Peyer's patch (tissue), 4 donors: ENCODE measurements around the gene FAM174C. TPM values are rescaled to one million over a fixed set of nuclear protein-coding genes. Genes with fewer than 3 reads are reported as not detected.

Experiments used
- DNase-seq, 3 donors: peaks; one replicate each; pipeline ENCODE4 v3.0.0-alpha.2; 2017 to 2019
- H3K27ac ChIP-seq, 4 donors: fragments of 200-600 bp; sonication (generic); one replicate each; pipeline ENCODE4 v1.5.1; 2016 to 2019
- H3K27me3 ChIP-seq, 2 donors: fragments of 200-600 bp; sonication (generic); one replicate each; pipeline ENCODE4 v1.5.1; 2019
- H3K36me3 ChIP-seq, 3 donors: fragments of 200-600 bp; sonication (generic); one replicate each; pipeline ENCODE4 v1.5.1; 2016 to 2019
- H3K4me1 ChIP-seq, 4 donors: fragments of 200-600 bp; sonication (generic); one replicate each; pipeline ENCODE4 v1.5.1; 2016 to 2019
- H3K4me3 ChIP-seq, 4 donors: fragments of 200-600 bp; sonication (generic); 1 replicate in 3 of 4; 2 replicates in 1 of 4; pipeline ENCODE4 v1.5.1; 2016 to 2019; ENCODE audit warnings: mild to moderate bottlenecking in 1 of 4
- H3K9me3 ChIP-seq, 4 donors: fragments of 200-600 bp; sonication (generic); one replicate each; pipeline ENCODE4 v1.5.1; 2016 to 2019; ENCODE audit warnings: mild to moderate bottlenecking in 1 of 4
- POLR2A ChIP-seq, 2 donors: fragments of 450-650 bp; IDR thresholded peaks; one replicate each; pipeline ENCODE4 v1.5.1; 2017; ENCODE audit warnings: antibody characterized with exemption in 2 of 2, mild to moderate bottlenecking in 2 of 2, moderate library complexity in 2 of 2
- total RNA-seq, 4 donors: library from RNA; depleted of rRNA; stranded (reverse); fragments of >200 nt; gene quantifications; one replicate each; pipeline ENCODE4 v1.1.0, GENCODE V29; 2016
- TF ChIP-seq, protein P1 (sequence below), 6 experiments: fragments of 450-650 bp in 4 of 6; fragments of 200-600 bp in 2 of 6; sonication (generic) in 1 of 6; IDR thresholded peaks; one replicate each; pipeline ENCODE4 v1.5.1; 2017 to 2019; ENCODE audit warnings: antibody characterized with exemption in 6 of 6, mild to moderate bottlenecking in 3 of 6, moderate library complexity in 1 of 6

Gene FAM174C
- total RNA-seq, 4 donors from 2014 or later = 39.6 to 87.7 (median 80.0) TPM

DNA sequence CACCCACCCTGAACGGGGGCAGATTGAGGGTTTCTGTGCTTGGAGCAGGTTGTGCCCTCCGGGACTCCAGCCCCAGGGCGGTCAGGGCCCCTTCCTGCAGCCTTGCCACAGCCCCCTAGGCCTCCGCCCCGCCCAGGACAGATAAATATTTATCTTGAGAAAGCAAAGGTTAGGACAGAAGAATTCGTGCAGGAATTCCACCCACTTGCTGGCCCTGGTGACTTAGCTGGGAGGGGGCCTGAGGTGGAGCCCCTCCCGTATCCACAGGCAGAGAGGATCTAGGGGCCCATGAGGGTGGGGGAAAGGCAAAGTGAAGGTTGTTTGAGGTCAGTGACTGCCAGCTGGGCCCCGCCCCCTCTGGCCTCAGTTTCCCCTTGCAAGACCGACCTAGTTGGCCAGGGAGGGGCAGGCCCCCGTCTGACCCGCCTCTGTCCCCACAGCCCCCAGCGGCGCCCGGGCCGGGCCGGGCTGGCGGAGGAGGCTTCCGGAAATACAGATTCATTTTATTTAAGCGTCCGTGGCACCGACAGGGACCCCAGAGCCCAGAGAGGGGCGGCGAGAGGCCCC lies 21.7 kb upstream of the FAM174C start:
- Histone ChIP-seq H3K9me3 (no peaks in the 10 kb centered on the region), H3K4me1 (peaks cover 7 to 61% (median 37%) of the 10 kb centered on the region in 4 donors), H3K4me3 (peak overlapping the region; percentile 86 to 93 (median 88)), H3K36me3 (peaks cover 0 to 69% (median 0%) of the 10 kb centered on the region in 3 donors), H3K27me3 (no peaks in the 10 kb centered on the region), H3K27ac (peak overlapping the region; percentile 95 to 100 (median 100))
- peak in 1 of 3 donors; percentile 83 for DNase-seq
- TF ChIP-seq, protein P1, sequence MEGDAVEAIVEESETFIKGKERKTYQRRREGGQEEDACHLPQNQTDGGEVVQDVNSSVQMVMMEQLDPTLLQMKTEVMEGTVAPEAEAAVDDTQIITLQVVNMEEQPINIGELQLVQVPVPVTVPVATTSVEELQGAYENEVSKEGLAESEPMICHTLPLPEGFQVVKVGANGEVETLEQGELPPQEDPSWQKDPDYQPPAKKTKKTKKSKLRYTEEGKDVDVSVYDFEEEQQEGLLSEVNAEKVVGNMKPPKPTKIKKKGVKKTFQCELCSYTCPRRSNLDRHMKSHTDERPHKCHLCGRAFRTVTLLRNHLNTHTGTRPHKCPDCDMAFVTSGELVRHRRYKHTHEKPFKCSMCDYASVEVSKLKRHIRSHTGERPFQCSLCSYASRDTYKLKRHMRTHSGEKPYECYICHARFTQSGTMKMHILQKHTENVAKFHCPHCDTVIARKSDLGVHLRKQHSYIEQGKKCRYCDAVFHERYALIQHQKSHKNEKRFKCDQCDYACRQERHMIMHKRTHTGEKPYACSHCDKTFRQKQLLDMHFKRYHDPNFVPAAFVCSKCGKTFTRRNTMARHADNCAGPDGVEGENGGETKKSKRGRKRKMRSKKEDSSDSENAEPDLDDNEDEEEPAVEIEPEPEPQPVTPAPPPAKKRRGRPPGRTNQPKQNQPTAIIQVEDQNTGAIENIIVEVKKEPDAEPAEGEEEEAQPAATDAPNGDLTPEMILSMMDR (IDR thresholded peaks at IDR 0.05) = no peak
- no peak for TF ChIP-seq POLR2A (IDR thresholded peaks at IDR 0.05)

DNA sequence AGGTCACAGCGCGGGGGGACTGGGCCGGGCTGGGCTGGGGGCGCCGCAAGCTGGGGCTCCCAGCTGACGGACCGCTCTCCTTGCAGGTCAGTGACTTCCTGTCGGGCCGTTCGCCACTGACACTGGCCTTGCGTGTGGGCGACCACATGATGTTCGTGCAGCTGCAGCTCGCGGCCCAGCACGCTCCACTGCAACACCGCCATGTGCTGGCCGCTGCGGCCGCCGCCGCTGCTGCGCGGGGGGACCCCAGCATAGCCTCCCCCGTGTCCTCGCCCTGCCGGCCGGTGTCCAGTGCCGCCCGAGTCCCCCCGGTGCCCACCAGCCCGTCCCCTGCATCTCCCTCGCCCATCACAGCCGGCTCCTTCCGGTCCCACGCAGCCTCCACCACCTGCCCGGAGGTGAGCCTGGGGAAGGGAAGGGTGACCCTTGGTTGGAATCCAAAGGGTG lies 21.2 kb upstream of the FAM174C start:
- DNase-seq = peak in 2 of 3 donors; percentile 58 to 62
- Histone ChIP-seq H3K4me3 (peak overlapping the region in 3 of 4 donors; percentile 86 to 93 (median 89)), H3K27ac (peak overlapping the region; percentile 95 to 100 (median 100)), H3K9me3 (no peaks in the 10 kb centered on the region), H3K4me1 (peaks cover 7 to 66% (median 39%) of the 10 kb centered on the region in 4 donors), H3K27me3 (no peaks in the 10 kb centered on the region), H3K36me3 (peaks cover 0 to 69% (median 0%) of the 10 kb centered on the region in 3 donors)
- TF ChIP-seq POLR2A (IDR thresholded peaks at IDR 0.05) = no peak
- TF ChIP-seq, protein P1 (IDR thresholded peaks at IDR 0.05) = no peak

DNA sequence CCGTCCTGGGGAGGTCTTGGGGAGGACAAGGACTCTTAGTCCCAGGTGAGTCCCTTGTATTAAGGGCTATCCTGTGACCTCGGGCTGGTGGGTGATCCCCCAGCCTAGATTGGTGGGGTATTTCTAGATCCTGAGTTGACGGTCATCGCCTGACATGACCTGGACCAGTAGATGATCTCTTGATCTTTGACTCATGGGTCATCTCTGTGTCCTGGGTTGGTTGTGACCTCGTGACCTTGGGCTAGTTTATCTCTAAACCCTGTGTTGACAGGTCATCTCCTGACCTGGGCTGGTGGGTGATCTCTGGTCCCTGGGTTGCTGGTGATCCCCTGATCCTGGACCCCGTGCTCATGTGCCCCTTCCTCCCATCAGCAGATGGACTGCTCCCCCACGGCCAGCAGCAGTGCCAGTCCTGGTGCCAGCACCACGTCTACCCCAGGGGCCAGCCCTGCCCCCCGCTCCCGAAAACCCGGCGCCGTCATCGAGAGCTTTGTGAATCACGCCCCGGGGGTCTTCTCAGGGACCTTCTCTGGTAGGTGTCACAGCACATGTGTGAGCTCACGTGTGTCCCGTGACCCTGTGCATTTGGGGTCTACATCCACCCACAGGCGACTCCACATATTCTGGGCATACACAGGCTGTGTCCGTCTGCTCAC lies 20.7 kb upstream of the FAM174C start:
- Histone ChIP-seq H3K36me3 (peaks cover 0 to 69% (median 0%) of the 10 kb centered on the region in 3 donors), H3K4me1 (peaks cover 7 to 72% (median 45%) of the 10 kb centered on the region in 4 donors)

DNA sequence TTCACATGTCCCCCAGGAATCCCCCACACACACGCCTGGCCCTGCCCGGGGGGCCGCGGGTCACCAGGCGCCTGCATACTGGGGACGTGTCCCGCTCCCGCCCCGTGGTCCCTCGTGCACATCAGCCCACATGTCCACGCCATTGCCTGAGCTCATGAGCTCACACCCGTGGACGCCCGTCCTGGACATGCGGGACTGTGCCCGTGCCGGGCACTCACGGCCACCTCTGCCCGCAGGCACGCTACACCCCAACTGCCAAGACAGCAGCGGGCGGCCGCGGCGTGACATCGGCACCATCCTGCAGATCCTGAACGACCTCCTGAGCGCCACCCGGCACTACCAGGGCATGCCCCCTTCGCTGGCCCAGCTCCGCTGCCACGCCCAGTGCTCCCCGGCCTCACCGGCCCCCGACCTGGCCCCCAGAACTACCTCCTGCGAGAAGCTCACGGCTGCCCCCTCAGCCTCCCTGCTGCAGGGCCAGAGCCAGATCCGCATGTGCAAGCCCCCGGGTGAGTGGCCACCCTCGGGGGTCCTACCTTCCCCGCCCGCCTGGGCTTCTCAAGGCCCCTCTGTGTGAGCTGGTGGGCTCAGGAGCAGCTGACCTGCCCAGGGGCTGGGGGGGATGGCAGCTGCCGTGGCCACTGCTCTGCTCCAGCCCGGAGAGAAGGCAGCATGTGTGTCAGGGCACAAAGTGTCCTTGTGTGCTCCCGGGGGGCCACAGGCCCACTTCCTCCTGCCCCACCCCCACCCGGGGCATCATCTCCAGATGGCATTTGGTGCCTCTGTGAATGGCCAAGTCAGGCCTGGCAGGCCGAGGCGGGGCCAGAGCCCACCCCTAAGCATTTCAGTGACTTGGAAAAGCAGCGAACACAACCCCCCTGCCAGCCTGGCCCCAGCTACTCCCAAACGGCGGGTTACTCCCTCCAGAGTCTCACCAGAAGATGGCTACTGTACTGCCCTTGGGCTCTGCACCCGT lies 19.9 kb upstream of the FAM174C start:
- DNase-seq = no peak
- no peaks in the 10 kb centered on the region for H3K9me3 ChIP-seq
- H3K27ac ChIP-seq = peak overlapping the region; percentile 95 to 100 (median 100)
- peaks cover 0 to 63% (median 0%) of the 10 kb centered on the region in 3 donors for H3K36me3 ChIP-seq
- no peaks in the 10 kb centered on the region for H3K27me3 ChIP-seq
- no peak overlapping the region for H3K4me3 ChIP-seq
- TF ChIP-seq, protein P1 (IDR thresholded peaks at IDR 0.05) = no peak
- no peak for TF ChIP-seq POLR2A (IDR thresholded peaks at IDR 0.05)
- peaks cover 12 to 80% (median 53%) of the 10 kb centered on the region in 4 donors for H3K4me1 ChIP-seq

More for the DNA sequence above, 20.7 kb upstream of the FAM174C start:
- H3K9me3 ChIP-seq = no peaks in the 10 kb centered on the region
- DNase-seq = peak in 1 of 3 donors; percentile 49
- TF ChIP-seq, protein P1 (IDR thresholded peaks at IDR 0.05) = no peak
- no peak for TF ChIP-seq POLR2A (IDR thresholded peaks at IDR 0.05)
- peak overlapping the region; percentile 95 to 100 (median 100) for H3K27ac ChIP-seq
- H3K27me3 ChIP-seq = no peaks in the 10 kb centered on the region
- peak overlapping the region in 2 of 4 donors; percentile 86 to 93 for H3K4me3 ChIP-seq
